Spleen (tissue), 7 donors: ENCODE results near the gene CLMN.

Experiments used
- CTCF ChIP-seq, 11 experiments: fragments of 200-600 bp in 7 of 11; fragments of 450-650 bp in 4 of 11; sonication (generic) in 4 of 11; IDR thresholded peaks in 8 of 11; conservative IDR thresholded peaks in 3 of 11; 1 replicate in 7 of 11; 2 replicates in 4 of 11; pipeline versions ENCODE4 v1.4.0 to v1.8.0; 2016 to 2021; ENCODE audit warnings: antibody characterized with exemption in 11 of 11, inconsistent platforms in 4 of 11, mild to moderate bottlenecking in 1 of 11
- POLR2A ChIP-seq, 3 donors: fragments of 450-650 bp; IDR thresholded peaks; one replicate each; pipeline ENCODE4 v1.5.1; 2017; ENCODE audit warnings: antibody characterized with exemption in 3 of 3, mild to moderate bottlenecking in 1 of 3
- donor health status: DM: no; HTN: no; CAD: no; lungs with moderate emphysema.
- donor health status: DM: no; HTN: no; CAD: no.
- donor health status: DM: no; HTN: no; CAD: no.

- TF ChIP-seq CTCF (IDR thresholded peaks at IDR 0.05 in 8 of 11, conservative IDR thresholded peaks at IDR 0.05 in 3 of 11) (no peak), POLR2A (IDR thresholded peaks at IDR 0.05) (no peak)
Observed at GRCh38 chr14:95362138-95362494, 42.4 kb upstream of the CLMN start.
